HCT116 (cell line): ENCODE results near the gene GCSAM. TPM values are rescaled to one million over a fixed set of nuclear protein-coding genes. Genes with fewer than 3 reads are reported as not detected.
"Not testable (repeated sequence)": the region's sequence is repeated elsewhere in the genome, so short reads cannot be mapped to it uniquely, and the experiment has no call there.

Experiments used
- ATAC-seq: fragments of 200-7000 bp; cut with Tn5 transposase; 2 replicates; pipeline ENCODE4 v1.9.1; 2020; ENCODE audit warnings: mild to moderate bottlenecking, moderate library complexity
- BruUV-seq: library from RNA; stranded (reverse); fragments of 400-500 nt; replicated peaks from 2 replicates; lab custom pipeline; 2021; lab: Mats Ljungman, UMichigan
- CTCF ChIA-PET: fragments of 300-600 bp; sonication (Branson Sonifier 250); formaldehyde crosslinking; loops from one replicate; lab custom pipeline; 2021; ENCODE audit warnings: antibody characterized with exemption; lab: Charles Lee
- POLR2A ChIA-PET: fragments of 300-600, 350-600 bp; sonication (Branson Sonifier 250); formaldehyde crosslinking; loops from one replicate; lab custom pipeline; 2021; ENCODE audit warnings: antibody characterized with exemption; lab: Charles Lee
- RAD21 ChIA-PET, 2 experiments: fragments of 300-600 bp; sonication (Branson Sonifier 250); formaldehyde crosslinking; loops; one replicate each; lab custom pipeline; 2023; ENCODE audit warnings: low total read pairs in 2 of 2; ENCODE audit not compliant: uncharacterized antibody in 2 of 2, unreplicated experiment in 2 of 2, low non-redundant PET in 1 of 2; lab: Charles Lee
- DNase-seq: peaks from one replicate; pipeline ENCODE4 v3.0.0-alpha.2; 2010; ENCODE audit warnings: low read depth, low spot score
- H2AFZ ChIP-seq: fragments of 200-600 bp; shearing (Covaris generic), sonication (generic); 2 replicates; pipeline ENCODE4 v1.6.1; 2017; ENCODE audit warnings: low read depth, mixed run types, mixed read lengths, antibody characterized with exemption, low read length; ENCODE audit not compliant: poor library complexity, severe bottlenecking
- H3K27ac ChIP-seq: 2 replicates; pipeline ENCODE4 v1.5.1; 2012; ENCODE audit warnings: low read depth, low read length
- H3K27me3 ChIP-seq: fragments of 200-600 bp; sonication (generic); 2 replicates; pipeline ENCODE4 v1.6.1; 2016; ENCODE audit warnings: mixed run types, low read length, mixed read lengths; ENCODE audit not compliant: insufficient read depth
- H3K36me3 ChIP-seq, 2 experiments: fragments of 200-500 bp in 1 of 2; fragments of 200-600 bp in 1 of 2; sonication (Bioruptor generic) in 1 of 2; sonication (generic) in 1 of 2; 2 replicates each; pipeline versions ENCODE4 v1.5.1 to v1.6.1; 2014 to 2016; ENCODE audit warnings: low read length in 2 of 2, inconsistent platforms in 1 of 2, mixed read lengths in 1 of 2, mixed run types in 1 of 2; ENCODE audit not compliant: insufficient read depth in 2 of 2, control insufficient read depth in 1 of 2
- H3K4me1 ChIP-seq, 2 experiments: fragments of 200-600 bp in 1 of 2; sonication (generic) in 1 of 2; 2 replicates each; pipeline versions ENCODE4 v1.5.1 to v1.6.1; 2012 to 2017; ENCODE audit warnings: low read length in 2 of 2, inconsistent platforms in 1 of 2, mild to moderate bottlenecking in 1 of 2, mixed read lengths in 1 of 2, mixed run types in 1 of 2, moderate library complexity in 1 of 2; ENCODE audit not compliant: insufficient read depth in 2 of 2, control insufficient read depth in 1 of 2
- H3K4me2 ChIP-seq: fragments of 200-600 bp; sonication (generic); 2 replicates; pipeline ENCODE4 v1.6.1; 2017; ENCODE audit warnings: mixed run types, low read length, mixed read lengths
- H3K4me3 ChIP-seq, 2 experiments: fragments of 200-600 bp in 1 of 2; sonication (generic) in 1 of 2; replicated peaks in 1 of 2; 2 replicates each; pipeline ENCODE4 v1.5.1; 2011 to 2016; ENCODE audit warnings: low read length in 2 of 2, control low read depth in 1 of 2, low read depth in 1 of 2, mild to moderate bottlenecking in 1 of 2, mixed read lengths in 1 of 2, mixed run types in 1 of 2
- H3K79me2 ChIP-seq: fragments of 200-600 bp; sonication (generic); 2 replicates; pipeline ENCODE4 v1.6.1; 2017; ENCODE audit warnings: mild to moderate bottlenecking, mixed run types, low read length, moderate library complexity, mixed read lengths; ENCODE audit not compliant: insufficient read depth
- H3K9ac ChIP-seq: fragments of 200-600 bp; sonication (generic); 2 replicates; pipeline ENCODE4 v1.6.1; 2016; ENCODE audit warnings: low read length, mixed read lengths
- H3K9me2 ChIP-seq: fragments of 200-600 bp; sonication (generic), shearing (Covaris generic); 2 replicates; pipeline ENCODE4 v1.6.1; 2017; ENCODE audit warnings: mixed run types, mild to moderate bottlenecking, moderate library complexity; ENCODE audit not compliant: insufficient read depth
- H3K9me3 ChIP-seq, 2 experiments: fragments of 200-500 bp in 1 of 2; fragments of 200-600 bp in 1 of 2; sonication (Bioruptor generic) in 1 of 2; sonication (generic) in 1 of 2; 2 replicates each; pipeline ENCODE4 v1.6.1; 2014 to 2017; ENCODE audit warnings: low read length in 2 of 2, mixed read lengths in 2 of 2, inconsistent platforms in 1 of 2, low read depth in 1 of 2, mild to moderate bottlenecking in 1 of 2, mixed run types in 1 of 2, moderate library complexity in 1 of 2; ENCODE audit not compliant: control insufficient read depth in 1 of 2, insufficient read depth in 1 of 2
- H4K20me1 ChIP-seq: fragments of 200-600 bp; sonication (generic), shearing (Covaris generic); 2 replicates; pipeline ENCODE4 v1.6.1; 2017; ENCODE audit warnings: mixed run types, mild to moderate bottlenecking, moderate library complexity; ENCODE audit not compliant: insufficient read depth
- intact Hi-C: fragments of 100-400 bp; cut with micrococcal nuclease; formaldehyde crosslinking; loops from 2 replicates; pipeline ENCODE4 v1.10.0; 2022
- microRNA counts: library from miRNA; unstranded; fragments of <30 nt; microRNA quantifications from one replicate; lab custom pipeline; 2015
- microRNA-seq: library from miRNA; unstranded; fragments of <30 nt; microRNA quantifications from one replicate; pipeline ENCODE4, GENCODE V29; 2016; ENCODE audit warnings: borderline number of aligned reads
- total RNA-seq: library from RNA; stranded (reverse); gene quantifications from one replicate; pipeline ENCODE4 v1.2.1, GENCODE V29; 2021; ENCODE audit not compliant: unreplicated experiment
- TF ChIP-seq, protein P1 (sequence below), 3 experiments: fragments of 200-600 bp in 1 of 3; sonication (generic) in 1 of 3; IDR thresholded peaks in 2 of 3; conservative IDR thresholded peaks in 1 of 3; 2 replicates each; pipeline ENCODE4 v1.5.1; 2012 to 2017; ENCODE audit warnings: low read depth in 2 of 3, low read length in 2 of 3, antibody characterized with exemption in 1 of 3, borderline replicate concordance in 1 of 3, control low read depth in 1 of 3, mild to moderate bottlenecking in 1 of 3, mixed read lengths in 1 of 3, mixed run types in 1 of 3, moderate library complexity in 1 of 3; ENCODE audit not compliant: insufficient read depth in 1 of 3

The GCSAM gene
- total RNA-seq, 1 experiment from 2014 or later: not detected

DNA sequence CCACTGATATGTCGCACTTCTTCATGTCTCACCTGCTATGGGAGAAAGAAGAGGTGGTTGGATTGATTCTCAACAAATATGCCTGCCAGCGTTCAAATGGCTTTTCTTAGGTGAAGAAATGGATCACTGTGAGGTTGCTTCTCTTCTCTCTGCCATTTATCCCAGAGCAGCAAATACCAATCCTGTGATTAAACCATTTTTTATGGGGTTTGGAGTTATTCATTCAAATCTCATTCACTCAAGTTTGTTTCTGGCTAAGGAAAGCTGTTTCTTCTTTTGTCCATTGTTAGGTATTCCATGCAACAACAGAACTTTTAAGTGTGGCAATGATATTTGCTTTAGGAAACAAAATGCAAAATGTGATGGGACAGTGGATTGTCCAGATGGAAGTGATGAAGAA is 59.0 kb downstream of the GCSAM start (continued):
- TF ChIP-seq, protein P1, sequence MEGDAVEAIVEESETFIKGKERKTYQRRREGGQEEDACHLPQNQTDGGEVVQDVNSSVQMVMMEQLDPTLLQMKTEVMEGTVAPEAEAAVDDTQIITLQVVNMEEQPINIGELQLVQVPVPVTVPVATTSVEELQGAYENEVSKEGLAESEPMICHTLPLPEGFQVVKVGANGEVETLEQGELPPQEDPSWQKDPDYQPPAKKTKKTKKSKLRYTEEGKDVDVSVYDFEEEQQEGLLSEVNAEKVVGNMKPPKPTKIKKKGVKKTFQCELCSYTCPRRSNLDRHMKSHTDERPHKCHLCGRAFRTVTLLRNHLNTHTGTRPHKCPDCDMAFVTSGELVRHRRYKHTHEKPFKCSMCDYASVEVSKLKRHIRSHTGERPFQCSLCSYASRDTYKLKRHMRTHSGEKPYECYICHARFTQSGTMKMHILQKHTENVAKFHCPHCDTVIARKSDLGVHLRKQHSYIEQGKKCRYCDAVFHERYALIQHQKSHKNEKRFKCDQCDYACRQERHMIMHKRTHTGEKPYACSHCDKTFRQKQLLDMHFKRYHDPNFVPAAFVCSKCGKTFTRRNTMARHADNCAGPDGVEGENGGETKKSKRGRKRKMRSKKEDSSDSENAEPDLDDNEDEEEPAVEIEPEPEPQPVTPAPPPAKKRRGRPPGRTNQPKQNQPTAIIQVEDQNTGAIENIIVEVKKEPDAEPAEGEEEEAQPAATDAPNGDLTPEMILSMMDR (IDR thresholded peaks at IDR 0.05 in 2 of 3, conservative IDR thresholded peaks at IDR 0.05 in 1 of 3; ENCODE audit: borderline replicate concordance in 1 of 3, insufficient read depth in 1 of 3, low read depth in 2 of 3, low read length in 2 of 3): no peak

DNA sequence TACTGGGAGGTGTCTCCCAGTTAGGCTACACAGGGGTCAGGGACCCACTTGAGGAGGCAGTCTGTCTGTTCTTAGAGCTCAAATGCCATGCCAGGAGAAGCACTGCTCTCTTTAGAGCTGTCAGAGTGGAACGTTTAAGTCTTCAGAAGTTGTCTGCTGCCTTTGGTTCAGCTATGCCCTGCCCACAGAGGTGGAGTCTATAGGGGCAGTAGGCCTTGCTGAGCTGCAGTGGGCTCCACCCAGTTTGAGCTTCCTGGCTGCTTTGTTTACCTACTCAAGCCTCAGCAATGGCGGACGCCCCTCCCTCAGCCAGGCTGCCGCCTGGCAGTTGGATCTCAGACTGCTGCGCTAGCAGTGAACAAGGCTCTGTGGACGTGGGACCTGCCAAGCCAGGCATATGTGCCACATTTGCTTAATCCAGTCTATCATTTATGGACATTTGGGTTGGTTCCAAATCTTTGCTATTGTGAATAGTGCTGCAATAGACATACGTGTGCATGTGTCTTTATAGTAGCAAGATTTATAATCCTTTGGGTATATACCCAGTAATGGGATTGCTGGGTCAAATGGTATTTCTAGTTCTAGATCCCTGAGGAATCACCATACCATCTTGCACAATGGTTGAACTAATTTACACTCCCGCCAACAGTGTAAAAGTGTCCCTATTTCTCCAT is 60.5 kb downstream of the GCSAM start:
- H3K36me3 ChIP-seq, H3K9ac ChIP-seq, H3K27ac ChIP-seq, H2AFZ ChIP-seq, POLR2A ChIA-PET, H4K20me1 ChIP-seq, H3K27me3 ChIP-seq, H3K4me3 ChIP-seq, ATAC-seq, H3K9me3 ChIP-seq, H3K9me2 ChIP-seq, H3K4me2 ChIP-seq, RAD21 ChIA-PET, CTCF ChIA-PET, BruUV-seq, intact Hi-C loops, H3K79me2 ChIP-seq, DNase-seq: not testable (repeated sequence)
- peaks cover 18 to 21% of the 10 kb centered on the region in 2 experiments for H3K4me1 ChIP-seq

MicroRNA genes within 50 kb of the gene (microRNA counts, 767-probe panel; counts per million panel counts)
- microRNA hsa-miR-567 (lab: Ali Mortazavi, UCI): not detected

Small RNA genes within 50 kb of the gene (microRNA-seq; reads per million reads assigned to microRNA genes)
- gene MIR567: not detected

Other genes starting within 250 kb of the GCSAM start
- gene ABHD10, start 154.2 kb downstream of the GCSAM start, total RNA-seq: 295 TPM
- gene TAGLN3, start 134.3 kb downstream of the GCSAM start, total RNA-seq: 0.64 TPM
- gene TMPRSS7, start 98.5 kb downstream of the GCSAM start, total RNA-seq: not detected
- 14.3 TPM for gene C3orf52, start 46.9 kb downstream of the GCSAM start, total RNA-seq
- gene SLC9C1, start 161.0 kb upstream of the GCSAM start, total RNA-seq: 0.79 TPM
- not detected for gene CD200, start 199.9 kb upstream of the GCSAM start, total RNA-seq